Measurements from ENCODE around the gene FEM1A. TPM values are rescaled to one million over a fixed set of nuclear protein-coding genes. Genes with fewer than 3 reads are reported as not detected.

The FEM1A gene
- total and polyA plus RNA-seq, 2 of the 13 experiments (the other 11 are each of a cell fraction or from before 2014, with no cell fraction given): 3.2 to 10.8 TPM

DNA sequence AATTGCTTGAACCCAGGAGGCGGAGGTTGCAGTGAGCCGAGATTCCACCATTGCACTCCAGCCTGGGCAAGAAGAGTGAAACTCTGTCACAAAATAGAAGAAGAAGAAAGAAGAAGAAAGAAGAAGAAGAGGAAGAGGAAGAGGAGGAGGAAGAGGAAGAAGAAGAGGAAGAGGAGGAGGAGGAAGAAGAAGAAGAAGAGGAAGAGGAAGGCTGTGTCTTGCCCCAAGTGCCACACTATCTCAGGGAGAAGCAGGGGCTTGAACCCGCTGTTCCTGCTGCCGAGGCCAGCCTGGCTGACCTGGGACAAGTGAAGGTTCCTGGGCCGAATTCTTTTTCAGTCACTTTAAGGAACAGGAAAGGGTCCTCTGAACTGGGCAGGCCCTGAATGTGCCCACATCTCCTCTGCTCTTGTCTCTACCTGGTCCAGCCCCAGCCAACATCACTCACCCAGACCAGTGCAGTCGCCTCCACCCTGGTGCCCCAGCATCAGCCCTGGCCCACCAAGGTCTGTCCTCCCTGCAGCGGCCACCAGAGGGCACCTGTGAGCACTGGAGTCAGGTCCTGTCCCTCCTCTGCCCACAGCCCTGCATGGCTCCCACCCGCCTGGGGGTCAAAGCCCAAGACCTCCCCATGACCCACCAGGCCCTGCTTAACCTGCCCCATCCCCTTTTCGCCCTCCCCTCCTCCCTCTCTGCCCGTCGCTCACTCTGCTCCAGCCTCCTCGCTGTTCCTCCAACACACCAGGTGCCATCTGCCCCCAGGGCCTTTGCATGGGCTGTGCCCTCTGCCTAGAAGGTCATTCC, 20.0 kb downstream of the FEM1A start (continued):
- TF ChIP-seq, protein P1, sequence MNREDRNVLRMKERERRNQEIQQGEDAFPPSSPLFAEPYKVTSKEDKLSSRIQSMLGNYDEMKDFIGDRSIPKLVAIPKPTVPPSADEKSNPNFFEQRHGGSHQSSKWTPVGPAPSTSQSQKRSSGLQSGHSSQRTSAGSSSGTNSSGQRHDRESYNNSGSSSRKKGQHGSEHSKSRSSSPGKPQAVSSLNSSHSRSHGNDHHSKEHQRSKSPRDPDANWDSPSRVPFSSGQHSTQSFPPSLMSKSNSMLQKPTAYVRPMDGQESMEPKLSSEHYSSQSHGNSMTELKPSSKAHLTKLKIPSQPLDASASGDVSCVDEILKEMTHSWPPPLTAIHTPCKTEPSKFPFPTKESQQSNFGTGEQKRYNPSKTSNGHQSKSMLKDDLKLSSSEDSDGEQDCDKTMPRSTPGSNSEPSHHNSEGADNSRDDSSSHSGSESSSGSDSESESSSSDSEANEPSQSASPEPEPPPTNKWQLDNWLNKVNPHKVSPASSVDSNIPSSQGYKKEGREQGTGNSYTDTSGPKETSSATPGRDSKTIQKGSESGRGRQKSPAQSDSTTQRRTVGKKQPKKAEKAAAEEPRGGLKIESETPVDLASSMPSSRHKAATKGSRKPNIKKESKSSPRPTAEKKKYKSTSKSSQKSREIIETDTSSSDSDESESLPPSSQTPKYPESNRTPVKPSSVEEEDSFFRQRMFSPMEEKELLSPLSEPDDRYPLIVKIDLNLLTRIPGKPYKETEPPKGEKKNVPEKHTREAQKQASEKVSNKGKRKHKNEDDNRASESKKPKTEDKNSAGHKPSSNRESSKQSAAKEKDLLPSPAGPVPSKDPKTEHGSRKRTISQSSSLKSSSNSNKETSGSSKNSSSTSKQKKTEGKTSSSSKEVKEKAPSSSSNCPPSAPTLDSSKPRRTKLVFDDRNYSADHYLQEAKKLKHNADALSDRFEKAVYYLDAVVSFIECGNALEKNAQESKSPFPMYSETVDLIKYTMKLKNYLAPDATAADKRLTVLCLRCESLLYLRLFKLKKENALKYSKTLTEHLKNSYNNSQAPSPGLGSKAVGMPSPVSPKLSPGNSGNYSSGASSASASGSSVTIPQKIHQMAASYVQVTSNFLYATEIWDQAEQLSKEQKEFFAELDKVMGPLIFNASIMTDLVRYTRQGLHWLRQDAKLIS (CRISPR knock-in tag; IDR thresholded peaks at IDR 0.05): no peak
- TF ChIP-seq TBX2 (CRISPR knock-in tag; IDR thresholded peaks at IDR 0.05; ENCODE audit: borderline replicate concordance) (no peak), MATR3 (CRISPR knock-in tag; IDR thresholded peaks at IDR 0.05) (no peak), ZBTB1 (CRISPR knock-in tag; IDR thresholded peaks at IDR 0.05; ENCODE audit: borderline replicate concordance) (no peak), ZNF788 (CRISPR knock-in tag; IDR thresholded peaks at IDR 0.05; ENCODE audit: borderline replicate concordance) (no peak; the same call in 1 of the 2 replicates), TARDBP (CRISPR knock-in tag; IDR thresholded peaks at IDR 0.05) (no peak), NFKBIZ (CRISPR knock-in tag; IDR thresholded peaks at IDR 0.05) (no peak), YY1 (IDR thresholded peaks at IDR 0.05; ENCODE audit: insufficient read depth, insufficient replicate concordance, low read depth, low read length) (peak; percentile 61), HDAC2 (CRISPR knock-in tag; IDR thresholded peaks at IDR 0.05) (peak; percentile 36; the same call in 1 of the 2 replicates), ZNF350 (CRISPR knock-in tag; IDR thresholded peaks at IDR 0.05; ENCODE audit: borderline replicate concordance, low read depth) (no peak), ARID2 (CRISPR knock-in tag; IDR thresholded peaks at IDR 0.05; ENCODE audit: borderline replicate concordance) (no peak), WIZ (CRISPR knock-in tag; IDR thresholded peaks at IDR 0.05) (no peak), NFKB2 (CRISPR knock-in tag; IDR thresholded peaks at IDR 0.05; ENCODE audit: borderline replicate concordance) (peak; percentile 38; the same call in 1 of the 2 replicates), NCOR1 (IDR thresholded peaks at IDR 0.05; ENCODE audit: borderline replicate concordance, low read length) (no peak), ZNF780A (CRISPR knock-in tag; IDR thresholded peaks at IDR 0.05) (no peak), ZBTB3 (CRISPR knock-in tag; IDR thresholded peaks at IDR 0.05; ENCODE audit: borderline replicate concordance, low read depth) (no peak), ZNF546 (CRISPR knock-in tag; conservative IDR thresholded peaks at IDR 0.05) (no peak), HDAC1 (CRISPR knock-in tag; IDR thresholded peaks at IDR 0.05) (no peak; the same call in 1 of the 2 replicates)
- TF ChIP-seq, protein P2, sequence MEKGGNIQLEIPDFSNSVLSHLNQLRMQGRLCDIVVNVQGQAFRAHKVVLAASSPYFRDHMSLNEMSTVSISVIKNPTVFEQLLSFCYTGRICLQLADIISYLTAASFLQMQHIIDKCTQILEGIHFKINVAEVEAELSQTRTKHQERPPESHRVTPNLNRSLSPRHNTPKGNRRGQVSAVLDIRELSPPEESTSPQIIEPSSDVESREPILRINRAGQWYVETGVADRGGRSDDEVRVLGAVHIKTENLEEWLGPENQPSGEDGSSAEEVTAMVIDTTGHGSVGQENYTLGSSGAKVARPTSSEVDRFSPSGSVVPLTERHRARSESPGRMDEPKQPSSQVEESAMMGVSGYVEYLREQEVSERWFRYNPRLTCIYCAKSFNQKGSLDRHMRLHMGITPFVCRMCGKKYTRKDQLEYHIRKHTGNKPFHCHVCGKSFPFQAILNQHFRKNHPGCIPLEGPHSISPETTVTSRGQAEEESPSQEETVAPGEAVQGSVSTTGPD (CRISPR knock-in tag; IDR thresholded peaks at IDR 0.05): no peak
- TF ChIP-seq, protein P3, sequence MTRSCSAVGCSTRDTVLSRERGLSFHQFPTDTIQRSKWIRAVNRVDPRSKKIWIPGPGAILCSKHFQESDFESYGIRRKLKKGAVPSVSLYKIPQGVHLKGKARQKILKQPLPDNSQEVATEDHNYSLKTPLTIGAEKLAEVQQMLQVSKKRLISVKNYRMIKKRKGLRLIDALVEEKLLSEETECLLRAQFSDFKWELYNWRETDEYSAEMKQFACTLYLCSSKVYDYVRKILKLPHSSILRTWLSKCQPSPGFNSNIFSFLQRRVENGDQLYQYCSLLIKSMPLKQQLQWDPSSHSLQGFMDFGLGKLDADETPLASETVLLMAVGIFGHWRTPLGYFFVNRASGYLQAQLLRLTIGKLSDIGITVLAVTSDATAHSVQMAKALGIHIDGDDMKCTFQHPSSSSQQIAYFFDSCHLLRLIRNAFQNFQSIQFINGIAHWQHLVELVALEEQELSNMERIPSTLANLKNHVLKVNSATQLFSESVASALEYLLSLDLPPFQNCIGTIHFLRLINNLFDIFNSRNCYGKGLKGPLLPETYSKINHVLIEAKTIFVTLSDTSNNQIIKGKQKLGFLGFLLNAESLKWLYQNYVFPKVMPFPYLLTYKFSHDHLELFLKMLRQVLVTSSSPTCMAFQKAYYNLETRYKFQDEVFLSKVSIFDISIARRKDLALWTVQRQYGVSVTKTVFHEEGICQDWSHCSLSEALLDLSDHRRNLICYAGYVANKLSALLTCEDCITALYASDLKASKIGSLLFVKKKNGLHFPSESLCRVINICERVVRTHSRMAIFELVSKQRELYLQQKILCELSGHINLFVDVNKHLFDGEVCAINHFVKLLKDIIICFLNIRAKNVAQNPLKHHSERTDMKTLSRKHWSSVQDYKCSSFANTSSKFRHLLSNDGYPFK (CRISPR knock-in tag; IDR thresholded peaks at IDR 0.05; ENCODE audit: borderline replicate concordance): peak; percentile 35; the same call in 1 of the 2 replicates
